ENCODE data around the gene TJP3. TPM values are rescaled to one million over a fixed set of nuclear protein-coding genes. Genes with fewer than 3 reads are reported as not detected.
"Not testable (repeated sequence)": the region's sequence is repeated elsewhere in the genome, so short reads cannot be mapped to it uniquely, and the experiment has no call there.

Gene TJP3
- total RNA-seq, 1 donor from 2014 or later, result under 0.01 TPM

DNA sequence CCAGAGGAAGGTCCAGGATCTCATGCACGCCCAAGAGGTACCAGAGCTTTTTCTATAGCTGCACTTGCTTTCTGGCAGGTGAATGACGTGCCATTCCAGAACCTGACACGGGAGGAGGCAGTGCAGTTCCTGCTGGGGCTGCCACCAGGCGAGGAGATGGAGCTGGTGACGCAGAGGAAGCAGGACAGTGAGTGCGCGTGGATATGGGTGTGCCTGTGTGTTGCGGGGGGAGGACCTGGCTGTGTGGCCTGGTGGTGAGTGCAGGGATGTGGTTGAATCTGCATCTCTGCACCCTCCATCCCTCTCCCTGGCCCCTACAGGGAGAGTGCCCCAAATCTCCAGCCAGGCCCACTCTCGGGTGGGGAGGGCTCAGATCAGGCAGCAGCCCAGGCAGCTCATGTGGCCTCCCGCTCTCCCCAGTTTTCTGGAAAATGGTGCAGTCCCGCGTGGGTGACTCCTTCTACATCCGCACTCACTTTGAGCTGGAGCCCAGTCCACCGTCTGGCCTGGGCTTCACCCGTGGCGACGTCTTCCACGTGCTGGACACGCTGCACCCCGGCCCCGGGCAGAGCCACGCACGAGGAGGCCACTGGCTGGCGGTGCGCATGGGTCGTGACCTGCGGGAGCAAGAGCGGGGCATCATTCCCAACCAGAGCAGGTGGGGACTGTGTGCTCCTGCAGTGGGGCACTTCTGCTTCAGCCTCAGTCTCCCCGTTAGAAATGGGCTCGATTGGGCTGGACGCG is 30.5 kb downstream of the TJP3 start:
- no peak for DNase-seq (ENCODE audit: low read depth in 2 of 2)

- DNase-seq (ENCODE audit: low read depth in 2 of 2), result no peak
These were observed 32.2 kb downstream of the TJP3 start for GRCh38 chr19:3740431-3740830.

GRCh38 chr19:3743486-3743885 is 35.3 kb downstream of the TJP3 start:
- DNase-seq (ENCODE audit: low read depth in 2 of 2), result peak in 1 of 2 donors; percentile 23

- DNase-seq (ENCODE audit: low read depth in 2 of 2), result no peak
These were observed 37.3 kb downstream of the TJP3 start for GRCh38 chr19:3745363-3746045.

DNA sequence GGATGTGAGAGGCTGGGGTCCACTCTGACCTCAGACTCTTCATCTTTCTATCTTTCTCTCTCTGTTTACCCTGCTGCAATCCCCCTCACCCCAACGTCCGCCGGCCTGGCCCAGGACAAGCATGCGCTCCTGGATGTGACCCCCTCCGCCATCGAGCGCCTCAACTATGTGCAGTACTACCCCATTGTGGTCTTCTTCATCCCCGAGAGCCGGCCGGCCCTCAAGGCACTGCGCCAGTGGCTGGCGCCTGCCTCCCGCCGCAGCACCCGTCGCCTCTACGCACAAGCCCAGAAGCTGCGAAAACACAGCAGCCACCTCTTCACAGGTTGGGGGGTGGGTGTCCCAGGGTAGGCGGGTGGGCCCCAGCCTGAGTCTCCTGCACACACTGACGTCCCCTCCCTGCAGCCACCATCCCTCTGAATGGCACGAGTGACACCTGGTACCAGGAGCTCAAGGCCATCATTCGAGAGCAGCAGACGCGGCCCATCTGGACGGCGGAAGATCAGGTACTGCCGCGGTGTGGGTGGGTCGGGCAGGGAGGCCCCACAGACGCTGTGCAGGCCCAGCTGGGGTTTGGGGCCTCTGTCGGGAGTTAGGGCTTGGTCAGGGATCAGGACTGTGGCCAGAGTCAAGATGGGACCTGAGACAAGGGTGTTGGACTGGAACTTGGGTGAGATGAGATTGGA is 38.3 kb downstream of the TJP3 start:
- no peak for DNase-seq (ENCODE audit: low read depth in 2 of 2)

DNA sequence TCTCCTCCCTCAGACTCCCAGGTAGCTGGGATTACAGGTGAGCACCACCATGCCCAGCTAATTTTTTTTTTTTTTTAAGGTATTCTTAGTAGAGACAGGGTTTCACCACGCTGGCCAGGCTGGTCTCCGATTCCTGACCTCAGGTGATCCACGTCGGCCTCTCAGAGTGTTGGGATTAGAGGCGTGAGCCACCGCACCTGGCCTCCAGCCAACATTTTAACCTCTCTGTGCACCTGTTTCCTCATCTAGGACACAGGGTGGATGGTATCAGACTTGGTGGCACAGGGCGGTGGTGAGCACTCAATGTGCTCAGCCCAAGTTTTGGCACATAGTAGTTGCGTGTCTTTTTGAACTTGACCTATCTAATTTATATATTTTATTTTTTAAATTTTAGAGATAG is 40.8 kb downstream of the TJP3 start:
- DNase-seq (ENCODE audit: low read depth in 2 of 2), result no peak

DNA sequence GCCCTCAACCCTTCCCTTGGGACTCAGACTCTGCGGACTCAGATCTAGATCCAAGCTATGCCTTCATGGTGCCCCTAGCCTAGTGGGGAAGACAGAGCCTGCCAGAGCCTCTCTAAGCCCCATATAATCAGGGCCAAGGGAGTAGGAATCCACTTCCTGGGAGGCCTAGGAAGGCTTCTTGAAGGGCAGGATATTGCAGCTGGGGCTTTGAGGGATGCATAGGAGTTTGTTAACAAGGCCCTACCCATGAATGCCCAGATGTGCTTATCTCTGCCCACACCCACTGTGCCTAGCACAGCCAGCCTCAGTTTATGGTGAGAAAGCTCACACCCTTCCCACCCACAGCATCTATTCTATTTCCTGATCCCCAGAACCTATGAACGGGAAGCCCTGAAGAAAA is 42.0 kb downstream of the TJP3 start:
- DNase-seq (ENCODE audit: low read depth in 2 of 2), result no peak

DNA sequence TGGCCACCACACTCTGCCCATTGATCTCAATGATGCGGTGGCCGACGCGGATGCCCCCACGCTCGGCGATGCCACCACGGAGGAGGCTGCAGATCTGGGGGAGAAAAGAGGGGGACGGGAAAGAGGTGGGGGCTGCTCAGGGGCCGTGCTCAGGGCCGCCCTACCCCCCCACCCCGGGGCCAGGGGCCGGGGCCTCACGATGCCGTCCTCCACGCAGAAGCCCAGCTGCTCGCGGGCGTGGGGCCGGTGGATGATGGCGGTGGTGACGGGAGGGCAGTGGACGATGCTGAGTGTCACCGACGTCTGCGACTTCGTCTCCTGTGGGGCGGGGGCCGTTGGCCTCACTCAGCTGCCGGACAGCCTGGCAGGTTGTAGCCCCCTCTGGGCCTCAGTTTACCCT is 43.1 kb downstream of the TJP3 start:
- no peak for DNase-seq (ENCODE audit: low read depth in 2 of 2)

GRCh38 chr19:3752492-3752891 is 44.3 kb downstream of the TJP3 start:
- DNase-seq (ENCODE audit: low read depth in 2 of 2), result no peak

DNA sequence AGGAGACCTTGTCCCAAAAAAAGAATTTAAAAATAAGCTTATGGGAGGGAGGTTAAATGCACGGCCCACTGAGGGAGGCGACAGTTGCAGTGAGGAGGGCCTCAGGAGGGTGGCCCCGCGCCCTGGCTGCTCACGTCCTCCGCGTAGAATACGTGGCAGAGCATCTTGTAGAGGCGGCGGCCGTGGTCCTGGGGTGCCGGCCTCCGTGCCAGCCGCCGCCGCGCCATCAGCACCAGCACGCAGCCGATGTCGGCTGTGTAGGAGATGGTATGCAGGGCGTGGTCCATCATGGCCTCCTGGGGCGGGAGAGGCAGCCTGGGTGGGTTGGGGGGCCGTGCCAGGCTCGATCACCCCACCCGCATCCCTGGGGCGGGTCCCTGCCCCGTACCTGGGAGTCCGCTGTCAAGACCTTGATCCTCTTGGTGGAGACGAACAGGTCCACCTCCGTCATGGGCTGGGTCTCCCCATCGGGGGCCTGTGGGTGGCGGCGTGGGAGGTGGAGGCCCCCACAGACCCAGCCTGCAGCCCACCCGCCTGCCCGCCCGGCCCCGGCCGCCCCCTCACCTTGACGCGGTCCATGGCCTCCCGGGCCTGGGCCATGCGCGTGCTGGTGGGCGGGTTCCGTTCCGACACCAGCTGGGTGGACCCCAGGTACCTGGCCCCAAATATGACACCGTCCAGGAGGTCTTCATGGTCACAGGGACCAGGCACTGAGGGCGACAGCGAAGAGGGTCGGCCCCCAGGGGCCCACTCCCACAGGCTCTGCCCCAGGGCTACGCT is 45.6 kb downstream of the TJP3 start:
- no peak for DNase-seq (ENCODE audit: low read depth in 2 of 2)

GRCh38 chr19:3757705-3758104 is 49.5 kb downstream of the TJP3 start:
- not testable (repeated sequence) for DNase-seq (ENCODE audit: low read depth in 2 of 2)

DNA sequence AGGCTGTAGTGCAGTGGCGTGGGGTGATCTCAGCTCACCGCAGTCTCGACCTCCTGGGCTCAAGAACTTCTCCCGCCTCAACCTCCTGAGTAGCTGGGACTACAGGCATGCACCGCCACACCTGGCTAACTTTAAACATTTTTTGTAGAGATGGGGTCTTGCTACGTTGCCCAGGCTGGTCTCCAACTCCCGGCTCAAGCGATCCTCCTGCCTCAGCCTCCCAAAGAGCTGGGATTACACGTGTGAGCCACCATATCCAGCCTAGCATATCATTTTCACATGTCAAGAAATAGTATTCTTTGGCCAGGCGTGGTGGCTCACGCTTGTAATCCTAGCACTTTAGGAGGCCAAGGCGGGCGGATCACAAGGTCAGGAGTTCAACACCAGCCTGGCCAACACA is 50.1 kb downstream of the TJP3 start:
- DNase-seq (ENCODE audit: low read depth in 2 of 2), result not testable (repeated sequence)

DNA sequence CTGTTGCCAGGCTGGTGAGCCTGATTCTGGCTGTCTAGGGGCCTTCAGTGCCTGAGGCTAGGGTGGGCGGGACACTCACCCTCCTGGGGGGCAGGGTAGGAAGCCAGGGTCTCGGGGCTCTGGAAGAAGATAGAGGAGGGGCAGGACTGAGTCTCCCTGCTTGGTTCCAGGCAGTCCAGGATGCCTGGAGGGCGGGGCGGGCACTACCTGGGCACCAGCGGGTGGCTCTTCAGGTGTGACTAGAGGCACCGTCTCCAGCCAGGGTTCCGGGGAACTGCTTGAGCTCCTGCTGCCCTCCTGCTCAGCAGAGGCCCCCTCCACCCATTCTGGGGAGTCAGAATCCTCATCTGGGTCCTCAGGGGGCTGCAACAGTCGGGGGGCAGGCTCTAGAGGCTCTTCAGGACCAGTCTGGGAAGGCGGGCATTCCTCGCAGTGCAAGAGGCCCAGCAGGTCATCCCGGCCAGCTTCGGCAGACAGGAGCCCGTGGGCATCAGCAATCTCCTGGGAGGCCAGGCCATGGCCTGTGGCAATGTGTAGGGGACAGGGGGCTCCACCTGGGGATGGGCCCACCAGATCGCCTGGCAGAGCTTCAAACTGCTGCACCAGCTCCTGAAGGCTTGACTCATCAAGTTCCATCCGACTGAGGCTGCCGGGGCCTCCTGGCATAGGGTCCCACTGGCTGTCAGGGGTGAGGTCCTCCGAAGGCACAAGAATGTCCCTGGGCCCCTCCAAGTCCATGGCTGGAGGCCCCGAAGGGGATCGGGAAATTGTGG is 51.5 kb downstream of the TJP3 start:
- no peak for DNase-seq (ENCODE audit: low read depth in 2 of 2)

DNA sequence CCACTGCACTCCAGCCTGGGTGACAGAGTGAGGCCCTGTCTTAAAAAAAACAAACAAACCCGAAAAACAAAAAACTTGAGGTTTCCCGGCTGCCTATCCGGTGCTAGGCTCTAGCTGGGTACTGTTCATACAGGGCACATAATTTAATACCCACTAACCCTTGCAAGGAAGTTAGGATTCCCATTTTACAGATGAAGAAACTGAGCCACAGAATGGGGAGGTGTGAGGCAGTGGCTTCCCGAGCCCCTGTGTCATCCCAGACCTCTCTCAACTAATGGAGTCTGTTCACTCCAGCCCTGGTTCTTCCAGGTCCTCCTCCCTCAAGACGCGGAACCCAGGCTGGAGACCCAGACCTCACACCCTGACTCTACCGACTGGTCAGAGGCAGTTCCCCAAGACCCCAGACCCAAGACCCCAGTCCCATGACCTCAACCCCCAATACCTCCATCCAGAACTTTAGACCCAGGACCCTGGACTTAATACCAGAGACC is 52.7 kb downstream of the TJP3 start:
- peak in 1 of 2 donors; percentile 21 for DNase-seq (ENCODE audit: low read depth in 2 of 2)

GRCh38 chr19:3761382-3762129 is 53.4 kb downstream of the TJP3 start, which contains the start of gene APBA3:
APBA3 (minus strand) TSS chr19:3761692; CDS start chr19:3760264, 1,428 bp downstream.
- peak; percentile 79 to 90 for DNase-seq (ENCODE audit: low read depth in 2 of 2)

- no peak for DNase-seq (ENCODE audit: low read depth in 2 of 2)
These were observed 53.9 kb downstream of the TJP3 start for GRCh38 chr19:3762130-3762473.

- peak; percentile 96 to 98 for DNase-seq (ENCODE audit: low read depth in 2 of 2)
These were observed 54.6 kb downstream of the TJP3 start, which contains the start of gene MRPL54 for GRCh38 chr19:3762501-3763459. MRPL54 (plus strand) TSS chr19:3762682; CDS start chr19:3762701, 19 bp downstream.

DNA sequence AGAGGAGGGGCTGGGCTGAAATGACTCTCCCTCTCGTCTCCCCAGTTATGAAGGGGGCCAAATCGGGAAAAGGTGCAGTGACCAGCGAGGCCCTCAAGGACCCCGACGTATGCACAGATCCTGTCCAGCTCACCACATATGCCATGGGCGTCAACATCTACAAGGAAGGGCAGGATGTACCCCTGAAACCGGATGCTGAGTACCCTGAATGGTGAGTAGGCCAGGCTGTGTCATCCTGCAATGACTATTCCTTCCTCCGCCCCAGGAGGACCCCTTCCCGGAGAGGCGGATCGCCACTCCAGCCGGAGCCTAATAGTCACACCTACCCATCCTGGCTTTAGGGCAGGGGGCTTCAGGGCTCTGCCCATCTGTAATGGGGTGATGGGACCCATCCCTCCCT is 56.9 kb downstream of the TJP3 start:
- peak in 1 of 2 donors; percentile 46 for DNase-seq (ENCODE audit: low read depth in 2 of 2)

- DNase-seq (ENCODE audit: low read depth in 2 of 2), result not testable (repeated sequence)
These were observed 57.6 kb downstream of the TJP3 start for GRCh38 chr19:3765757-3766156.
